Ecto neural progenitor cell (in vitro differentiated cells): ENCODE results near the gene RAI2.
"Not testable (repeated sequence)": the region's sequence is repeated elsewhere in the genome, so short reads cannot be mapped to it uniquely, and the experiment has no call there.

Experiments used
- DNase-seq: peaks from one replicate; pipeline ENCODE4 v3.0.0-alpha.2; 2018; ENCODE audit warnings: low spot score

The RAI2 gene

DNA sequence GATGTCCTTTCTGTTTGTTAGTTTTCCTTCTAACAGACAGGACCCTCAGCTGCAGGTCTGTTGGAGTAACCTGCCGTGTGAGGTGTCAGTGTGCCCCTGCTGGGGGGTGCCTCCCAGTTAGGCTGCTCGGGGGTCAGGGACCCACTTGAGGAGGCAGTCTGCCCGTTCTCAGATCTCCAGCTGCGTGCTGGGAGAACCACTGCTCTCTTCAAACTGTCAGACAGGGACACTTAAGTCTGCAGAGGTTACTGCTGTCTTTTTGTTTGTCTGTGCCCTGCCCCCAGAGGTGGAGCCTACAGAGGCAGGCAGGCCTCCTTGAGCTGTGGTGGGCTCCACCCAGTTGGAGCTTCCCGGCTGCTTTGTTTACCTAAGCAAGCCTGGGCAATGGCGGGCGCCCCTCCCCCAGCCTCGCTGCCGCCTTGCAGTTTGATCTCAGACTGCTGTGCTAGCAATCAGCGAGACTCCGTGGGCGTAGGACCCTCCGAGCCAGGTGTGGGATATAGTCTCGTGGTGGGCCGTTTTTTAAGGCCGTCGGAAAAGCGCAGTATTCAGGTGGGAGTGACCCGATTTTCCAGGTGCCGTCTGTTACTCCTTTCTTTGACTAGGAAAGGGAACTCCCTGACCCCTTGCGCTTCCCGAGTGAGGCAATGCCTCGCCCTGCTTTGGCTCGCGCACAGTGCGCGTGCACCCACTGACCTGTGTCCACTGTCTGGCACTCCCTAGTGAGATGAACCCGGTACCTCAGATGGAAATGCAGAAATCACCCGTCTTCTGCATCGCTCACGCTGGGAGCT, 74.3 kb downstream of the RAI2 start:
- DNase-seq, result not testable (repeated sequence)

DNA sequence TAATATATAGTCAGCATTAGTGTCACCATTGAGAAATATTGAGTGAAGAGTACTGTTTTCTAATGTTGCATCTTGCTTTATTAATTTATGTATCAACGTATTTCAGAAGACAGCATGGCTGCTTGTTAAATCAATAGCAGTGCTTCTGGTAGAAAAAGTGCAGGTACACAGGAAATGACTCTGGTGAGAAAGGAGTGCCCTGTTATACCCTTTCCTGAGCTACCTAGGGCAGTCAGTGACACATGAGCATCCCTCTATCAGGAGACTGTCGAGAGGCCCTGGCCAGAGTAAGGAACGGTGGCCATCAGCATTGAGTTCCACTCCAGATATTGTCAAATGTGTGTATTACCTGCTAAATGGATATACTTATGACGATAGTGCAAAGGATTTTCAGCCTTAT, 81.7 kb downstream of the RAI2 start:
- no peak for DNase-seq

DNA sequence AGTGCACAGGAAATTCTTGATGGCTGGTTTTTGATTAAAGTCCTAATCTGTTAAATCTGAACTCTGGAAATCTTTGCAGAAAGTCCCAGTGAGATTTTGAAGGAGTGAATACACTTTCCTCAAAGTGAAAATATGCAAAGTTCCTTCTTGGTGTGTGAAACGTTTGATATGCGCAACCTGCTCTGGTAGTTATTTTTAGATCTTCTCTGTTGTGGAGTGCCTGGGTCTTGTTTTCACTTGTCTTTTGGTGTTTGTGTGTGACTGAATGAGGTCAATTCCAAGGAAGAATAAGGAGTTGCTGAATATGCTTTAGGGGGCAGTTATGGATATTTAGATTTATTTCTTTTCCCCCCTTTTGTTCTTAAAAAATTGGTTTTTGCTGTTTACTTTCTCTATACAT, 82.1 kb downstream of the RAI2 start:
- no peak for DNase-seq

DNA sequence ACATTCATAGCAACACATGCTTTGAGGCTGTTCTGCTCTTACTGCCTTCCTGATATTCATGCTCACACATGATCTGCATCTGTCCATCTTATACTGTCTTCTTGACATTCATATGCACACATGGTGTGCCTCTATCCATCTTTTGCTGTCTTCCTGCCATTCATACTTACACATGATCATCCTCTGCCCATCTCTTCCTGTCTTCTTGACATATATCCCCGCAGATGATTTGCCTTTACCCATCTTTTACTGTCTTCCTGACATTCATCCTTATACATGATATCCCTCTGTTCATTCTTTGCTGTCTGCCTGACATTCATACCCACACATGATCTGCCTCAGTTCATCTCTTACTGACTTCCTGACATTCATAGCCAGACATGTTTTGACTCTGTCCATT, 87.0 kb downstream of the RAI2 start:
- no peak for DNase-seq

DNA sequence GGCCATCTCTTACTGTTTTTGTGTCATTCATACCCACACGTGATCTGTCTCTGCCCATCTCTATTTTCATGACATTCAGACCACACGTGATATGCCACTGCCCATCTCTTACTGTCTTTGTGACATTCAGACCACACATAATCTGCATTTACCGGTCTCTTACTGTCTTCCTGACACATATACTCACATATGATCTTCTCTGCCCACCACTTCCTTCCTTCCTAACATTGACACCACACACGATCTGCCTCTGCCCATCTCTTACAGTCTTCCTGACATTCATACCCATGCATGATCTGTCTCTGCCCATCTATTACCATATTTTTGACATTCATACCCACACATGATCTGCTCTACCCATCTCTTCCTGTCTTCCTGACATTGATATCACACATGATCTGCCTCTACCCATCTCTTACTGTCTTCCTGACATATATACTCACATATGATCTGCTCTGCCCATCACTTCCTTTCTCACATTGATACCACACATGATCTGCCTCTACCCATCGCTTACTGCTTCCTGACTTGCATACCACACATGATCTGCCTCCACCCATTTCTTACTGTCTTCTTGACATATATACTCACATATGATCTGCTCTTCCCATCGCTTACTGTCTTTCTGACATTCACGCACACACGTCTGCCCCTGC, 87.7 kb downstream of the RAI2 start:
- DNase-seq, result no peak

DNA sequence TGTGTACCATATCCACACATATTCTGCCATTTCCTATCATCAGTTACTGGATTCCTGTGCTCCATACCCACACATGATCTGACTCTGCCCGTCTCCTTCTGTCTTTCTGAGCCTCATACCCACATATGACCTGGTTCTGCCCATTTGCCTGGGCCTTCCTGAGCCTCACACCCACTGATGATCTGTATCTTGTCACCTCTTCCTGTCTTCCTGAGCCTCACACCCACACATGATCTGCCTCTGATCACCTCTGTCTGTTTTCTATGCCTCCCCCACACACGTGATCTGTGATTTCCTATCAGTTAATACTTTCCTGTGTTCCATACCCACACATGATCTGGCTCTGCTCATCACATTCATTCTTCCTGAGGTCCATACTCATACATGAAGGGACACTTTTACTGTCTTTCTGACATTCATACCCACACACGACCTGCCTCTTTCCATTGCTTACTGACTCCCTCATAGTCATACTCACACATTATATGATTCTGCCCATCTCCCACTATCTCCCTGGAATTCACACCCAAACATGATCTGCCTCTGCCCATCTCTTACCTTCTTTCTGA, 91.3 kb downstream of the RAI2 start:
- DNase-seq, result no peak

DNA sequence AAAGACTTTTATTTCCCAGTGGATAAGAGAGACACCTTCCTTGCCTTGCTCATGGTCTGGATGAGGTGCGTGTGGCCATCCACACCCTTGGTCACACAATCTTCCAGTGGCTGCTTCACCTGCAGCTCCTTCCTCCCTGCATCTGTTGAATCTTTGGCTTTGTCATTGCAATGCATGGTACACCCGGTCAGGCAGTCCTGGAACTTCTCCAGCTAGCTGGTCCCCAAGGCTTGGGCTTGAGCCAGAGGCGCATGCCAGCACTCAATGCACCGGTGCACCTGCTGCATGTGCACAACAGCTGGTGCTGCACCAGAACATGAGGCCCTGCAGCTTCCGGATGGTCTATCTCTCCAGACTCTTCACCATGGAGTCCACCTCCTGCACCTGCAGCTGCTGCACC, 92.1 kb downstream of the RAI2 start:
- no peak for DNase-seq

DNA sequence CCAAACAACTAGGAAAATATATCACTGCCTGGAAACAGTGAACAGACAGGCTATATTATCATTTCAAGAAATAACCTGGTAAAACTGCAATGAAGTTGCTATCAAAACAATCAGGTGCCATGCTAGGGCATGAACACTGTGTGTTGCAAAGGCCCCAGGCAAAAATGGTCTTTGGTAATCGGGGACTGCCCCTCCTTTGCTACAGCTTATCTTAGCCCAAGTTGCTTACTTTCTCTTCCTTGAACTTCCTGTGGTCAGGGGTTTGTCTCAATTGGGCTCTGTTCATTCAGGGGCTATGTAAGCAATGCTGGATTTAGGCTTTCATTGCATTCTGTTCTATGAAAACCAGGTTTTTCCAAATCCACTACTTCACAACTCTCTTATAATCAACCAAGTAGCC, 93.4 kb downstream of the RAI2 start:
- no peak for DNase-seq

DNA sequence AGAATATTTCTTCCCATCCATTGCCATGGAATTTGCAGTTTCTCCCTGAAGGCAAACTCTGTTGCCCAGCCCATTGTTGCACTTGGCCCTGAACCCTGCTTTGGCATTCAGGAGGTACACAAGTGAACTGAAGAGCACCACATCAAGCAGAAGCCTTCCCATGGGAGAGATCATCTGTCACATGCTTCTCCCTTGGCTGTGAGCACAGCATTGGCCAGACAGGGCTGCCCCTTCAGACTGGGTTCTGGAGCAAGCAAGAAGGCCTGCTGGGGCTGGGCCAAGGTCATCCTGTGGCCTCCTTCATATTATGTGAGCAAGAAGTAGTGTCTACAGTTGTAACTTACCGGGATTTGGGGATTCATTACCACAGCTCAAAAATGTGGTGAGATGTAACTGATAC, 101.1 kb downstream of the RAI2 start:
- no peak for DNase-seq

DNA sequence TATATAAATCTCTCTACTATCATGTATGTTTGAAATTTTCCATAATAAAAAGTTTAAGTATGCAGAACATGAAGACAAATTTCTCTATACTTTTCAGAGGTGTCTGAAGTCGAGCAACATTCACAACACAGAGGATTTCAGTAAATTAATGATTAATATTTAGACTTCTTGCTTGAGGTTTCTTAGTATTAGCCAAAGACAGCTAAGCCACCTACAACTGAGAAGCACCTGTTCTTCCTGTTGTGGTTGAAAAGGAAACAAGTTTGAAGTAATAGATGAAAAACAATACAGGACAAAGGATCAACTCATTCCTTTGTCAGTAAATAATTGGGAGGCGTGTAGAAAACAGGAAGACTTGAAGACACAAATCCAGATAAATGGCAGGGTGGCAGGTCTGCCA, 102.7 kb downstream of the RAI2 start:
- no peak for DNase-seq

DNA sequence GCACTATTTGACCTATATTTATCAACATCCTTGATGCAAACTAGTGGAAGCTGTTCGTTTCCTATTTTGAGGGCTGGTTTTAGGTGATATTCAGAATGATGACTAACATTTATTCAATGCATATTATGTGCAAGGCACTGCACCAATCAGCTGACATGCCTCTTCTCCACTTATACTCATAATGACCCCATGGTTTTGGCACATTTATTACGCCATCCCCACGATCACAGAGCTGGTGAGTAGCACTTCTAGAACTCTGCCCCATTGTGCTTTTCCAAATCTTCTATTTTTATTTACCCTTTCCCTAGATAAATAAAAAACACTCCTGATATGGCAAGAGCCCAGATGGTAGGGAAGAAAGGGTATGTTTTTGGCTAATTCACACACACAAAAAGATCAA, 110.7 kb downstream of the RAI2 start:
- no peak for DNase-seq
